DND-41 (cell line): Measurements from ENCODE around the gene FHL2.
"Not testable (repeated sequence)": the region's sequence is repeated elsewhere in the genome, so short reads cannot be mapped to it uniquely, and the experiment has no call there.

Experiments
- ATAC-seq: fragments of 200-7000 bp; cut with Tn5 transposase; 3 replicates; pipeline ENCODE4 v1.9.1; 2021; ENCODE audit warnings: low read depth; ENCODE audit not compliant: insufficient read depth
- DNase-seq: peaks from one replicate; pipeline ENCODE4 v3.0.0-alpha.2; 2020
- H2AFZ ChIP-seq: 2 replicates; pipeline ENCODE4 v1.6.0; 2012; ENCODE audit warnings: low read depth, low read length
- H3K27ac ChIP-seq: 2 replicates; pipeline ENCODE4 v1.5.1; 2012; ENCODE audit warnings: low read length, inconsistent platforms
- H3K27me3 ChIP-seq: fragments of 200-600 bp; sonication (generic); 2 replicates; pipeline ENCODE4 v1.6.0; 2012; ENCODE audit warnings: low read length, mild to moderate bottlenecking, inconsistent platforms; ENCODE audit not compliant: insufficient read depth, poor library complexity
- H3K36me3 ChIP-seq: 2 replicates; pipeline ENCODE4 v1.5.1; 2012; ENCODE audit warnings: low read length, inconsistent platforms; ENCODE audit not compliant: insufficient read depth
- H3K4me1 ChIP-seq: 2 replicates; pipeline ENCODE4 v1.5.1; 2012; ENCODE audit warnings: mild to moderate bottlenecking, low read length; ENCODE audit not compliant: insufficient read depth
- H3K4me2 ChIP-seq: 2 replicates; pipeline ENCODE4 v1.6.0; 2012; ENCODE audit warnings: mild to moderate bottlenecking, moderate library complexity, low read length, inconsistent platforms; ENCODE audit not compliant: insufficient read depth
- H3K4me3 ChIP-seq, 2 experiments: fragments of 200-600 bp in 1 of 2; shearing (Covaris generic) in 1 of 2; 2 replicates each; pipeline ENCODE4 v1.5.1; 2012 to 2016; ENCODE audit warnings: inconsistent platforms in 2 of 2, low read length in 2 of 2, mild to moderate bottlenecking in 2 of 2, low read depth in 1 of 2, moderate library complexity in 1 of 2
- H3K79me2 ChIP-seq: 2 replicates; pipeline ENCODE4 v1.6.0; 2012; ENCODE audit warnings: low read length, inconsistent platforms; ENCODE audit not compliant: insufficient read depth
- H3K9ac ChIP-seq: 2 replicates; pipeline ENCODE4 v1.6.0; 2012; ENCODE audit warnings: low read depth, mild to moderate bottlenecking, inconsistent platforms, low read length, moderate library complexity
- H3K9me3 ChIP-seq: 2 replicates; pipeline ENCODE4 v1.5.1; 2012; ENCODE audit warnings: low read length, moderate library complexity, mild to moderate bottlenecking, inconsistent platforms; ENCODE audit not compliant: insufficient read depth, severe bottlenecking
- H4K20me1 ChIP-seq: 2 replicates; pipeline ENCODE4 v1.6.0; 2012; ENCODE audit warnings: low read length; ENCODE audit not compliant: insufficient read depth
- EZH2 ChIP-seq: IDR thresholded peaks from 3 replicates; pipeline ENCODE4 v1.6.1; 2012; ENCODE audit warnings: borderline replicate concordance, low read depth, mild to moderate bottlenecking, moderate library complexity, low read length, inconsistent platforms; ENCODE audit not compliant: severe bottlenecking
- TF ChIP-seq, protein P1 (sequence below): IDR thresholded peaks from 2 replicates; pipeline ENCODE4 v1.5.1; 2012; ENCODE audit warnings: borderline replicate concordance, low read length, moderate library complexity, mild to moderate bottlenecking; ENCODE audit not compliant: poor library complexity, severe bottlenecking; ENCODE audit errors: extremely low read depth

Gene FHL2

DNA sequence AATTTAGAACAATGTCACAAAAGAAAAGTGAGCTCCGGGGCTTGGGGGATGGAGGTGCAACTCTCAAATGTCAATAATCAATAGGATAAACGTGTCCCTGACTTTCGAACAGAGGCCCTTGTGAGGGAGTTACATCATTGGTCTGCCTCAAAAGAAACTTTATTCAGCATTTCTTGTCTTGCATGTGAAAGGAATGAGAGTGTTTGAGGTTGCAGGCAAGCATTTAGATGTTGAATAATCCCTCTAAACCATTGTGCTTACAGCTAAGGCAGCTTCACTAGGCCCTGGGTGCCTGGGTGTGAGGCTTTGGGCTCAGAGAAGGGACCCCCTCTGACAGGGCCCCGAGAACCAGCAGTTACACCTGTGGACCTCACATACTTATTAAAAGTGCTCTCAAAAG lies 28.6 kb upstream of the FHL2 start:
- no peak for DNase-seq
- no peak for ATAC-seq

DNA sequence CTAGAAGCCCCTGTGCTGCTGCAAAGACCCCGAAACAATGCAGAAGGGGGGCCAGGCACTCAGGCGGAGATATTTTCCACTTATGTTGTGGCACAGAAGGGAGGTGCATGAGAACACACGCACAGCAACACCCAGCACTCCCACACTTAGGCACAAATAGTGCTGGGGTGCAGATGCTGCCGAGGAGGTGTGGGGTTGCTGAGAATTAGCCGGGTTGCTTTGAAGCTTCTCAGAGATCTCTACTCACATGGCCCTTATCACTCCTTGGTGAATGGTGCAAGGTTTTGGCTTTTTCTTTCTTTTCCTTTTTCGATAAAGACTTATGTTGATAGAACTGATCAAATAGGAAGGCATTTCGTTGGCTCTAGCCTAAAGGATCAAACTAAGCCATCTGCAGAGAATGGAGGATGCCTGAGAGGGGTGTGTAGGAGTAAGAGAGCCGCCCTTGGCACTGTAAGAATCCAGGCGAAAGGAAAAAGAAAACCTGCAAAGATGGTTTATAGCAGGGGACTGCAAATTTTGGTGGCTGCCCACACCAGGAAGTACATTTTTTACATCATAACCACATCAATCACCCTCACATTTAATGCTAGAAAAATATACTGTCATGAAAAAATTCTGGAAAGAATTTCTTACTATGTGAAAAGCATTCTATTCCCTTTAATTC lies 27.9 kb upstream of the FHL2 start:
- Histone ChIP-seq H3K9me3 (no peaks in the 10 kb centered on the region), H3K27ac (no peak overlapping the region), H3K9ac (no peak overlapping the region), H3K4me1 (peaks cover 6% of the 10 kb centered on the region), H2AFZ (no peak overlapping the region), H3K36me3 (no peaks in the 10 kb centered on the region), H4K20me1 (no peaks in the 10 kb centered on the region), H3K27me3 (peaks cover 6% of the 10 kb centered on the region), H3K4me3 (no peak overlapping the region), H3K4me2 (no peak overlapping the region), H3K79me2 (no peaks in the 10 kb centered on the region)
- TF ChIP-seq EZH2, result no peak
- TF ChIP-seq, protein P1, sequence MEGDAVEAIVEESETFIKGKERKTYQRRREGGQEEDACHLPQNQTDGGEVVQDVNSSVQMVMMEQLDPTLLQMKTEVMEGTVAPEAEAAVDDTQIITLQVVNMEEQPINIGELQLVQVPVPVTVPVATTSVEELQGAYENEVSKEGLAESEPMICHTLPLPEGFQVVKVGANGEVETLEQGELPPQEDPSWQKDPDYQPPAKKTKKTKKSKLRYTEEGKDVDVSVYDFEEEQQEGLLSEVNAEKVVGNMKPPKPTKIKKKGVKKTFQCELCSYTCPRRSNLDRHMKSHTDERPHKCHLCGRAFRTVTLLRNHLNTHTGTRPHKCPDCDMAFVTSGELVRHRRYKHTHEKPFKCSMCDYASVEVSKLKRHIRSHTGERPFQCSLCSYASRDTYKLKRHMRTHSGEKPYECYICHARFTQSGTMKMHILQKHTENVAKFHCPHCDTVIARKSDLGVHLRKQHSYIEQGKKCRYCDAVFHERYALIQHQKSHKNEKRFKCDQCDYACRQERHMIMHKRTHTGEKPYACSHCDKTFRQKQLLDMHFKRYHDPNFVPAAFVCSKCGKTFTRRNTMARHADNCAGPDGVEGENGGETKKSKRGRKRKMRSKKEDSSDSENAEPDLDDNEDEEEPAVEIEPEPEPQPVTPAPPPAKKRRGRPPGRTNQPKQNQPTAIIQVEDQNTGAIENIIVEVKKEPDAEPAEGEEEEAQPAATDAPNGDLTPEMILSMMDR, result no peak
- ATAC-seq, result peak; percentile 58
- DNase-seq, result no peak

More for the DNA sequence above, 28.6 kb upstream of the FHL2 start:
- TF ChIP-seq, protein P1, result no peak
- no peak for TF ChIP-seq EZH2
- H3K4me1 ChIP-seq, result peaks cover 6% of the 10 kb centered on the region
- no peaks in the 10 kb centered on the region for H3K36me3 ChIP-seq
- no peaks in the 10 kb centered on the region for H3K79me2 ChIP-seq
- H4K20me1 ChIP-seq, result no peaks in the 10 kb centered on the region
- no peaks in the 10 kb centered on the region for H3K9me3 ChIP-seq
- no peak overlapping the region for H3K27ac ChIP-seq
- H3K4me3 ChIP-seq, result no peak overlapping the region
- no peak overlapping the region for H3K9ac ChIP-seq
- H3K27me3 ChIP-seq, result peaks cover 6% of the 10 kb centered on the region
- H2AFZ ChIP-seq, result no peak overlapping the region
- H3K4me2 ChIP-seq, result no peak overlapping the region

- Histone ChIP-seq H3K9me3 (no peaks in the 10 kb centered on the region), H3K27me3 (peaks cover 6% of the 10 kb centered on the region), H3K4me3 (no peak overlapping the region), H2AFZ (no peak overlapping the region), H3K4me2 (no peak overlapping the region), H3K79me2 (no peaks in the 10 kb centered on the region), H3K27ac (no peak overlapping the region), H3K9ac (no peak overlapping the region), H3K36me3 (no peaks in the 10 kb centered on the region), H3K4me1 (peaks cover 6% of the 10 kb centered on the region), H4K20me1 (no peaks in the 10 kb centered on the region)
- DNase-seq (no peak), ATAC-seq (0 out of 3 replicates have a peak, but pooled peaks have one; percentile 27)
- TF ChIP-seq, protein P1, result no peak
- TF ChIP-seq EZH2, result no peak
Observed at GRCh38 chr2:105425936-105426625, 27.2 kb upstream of the FHL2 start.

GRCh38 chr2:105424836-105425235 lies 26.0 kb upstream of the FHL2 start:
- H3K4me2 ChIP-seq, H3K27me3 ChIP-seq, H3K4me1 ChIP-seq, H4K20me1 ChIP-seq, H3K79me2 ChIP-seq, ATAC-seq, H3K9me3 ChIP-seq, H3K4me3 ChIP-seq, H2AFZ ChIP-seq, DNase-seq, H3K27ac ChIP-seq, H3K36me3 ChIP-seq, H3K9ac ChIP-seq: not testable (repeated sequence)
